ENCODE measurements around the gene CFAP99.

The CFAP99 gene

DNA sequence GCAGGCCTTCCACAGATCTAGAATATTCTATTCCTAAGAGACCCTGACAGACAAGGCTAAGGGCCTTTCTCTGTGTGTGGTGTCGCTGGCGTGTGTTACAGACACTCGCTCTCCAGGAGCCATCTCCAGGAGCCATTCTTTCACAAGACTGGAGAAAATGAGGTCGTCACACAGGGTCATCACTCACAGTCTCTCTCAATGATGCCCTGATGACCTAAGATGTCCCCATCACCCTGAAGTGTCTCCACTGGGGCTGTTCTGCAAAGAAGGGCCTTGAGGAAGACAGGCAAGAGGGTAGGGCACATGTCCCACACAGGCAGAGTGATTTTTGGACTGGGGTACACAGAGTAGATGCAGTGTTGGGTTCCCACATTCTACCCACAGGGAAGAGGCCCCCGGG lies 35.0 kb upstream of the CFAP99 start:
- Histone ChIP-seq H3K27me3 (ENCODE audit: control insufficient read depth, insufficient read depth, low read length) (no peaks in the 10 kb centered on the region), H3K4me1 (ENCODE audit: control insufficient read depth, insufficient read depth, low read length) (no peaks in the 10 kb centered on the region), H3K4me3 (ENCODE audit: low read length) (no peak overlapping the region), H3K9ac (ENCODE audit: low read length) (no peak overlapping the region), H3K36me3 (ENCODE audit: control insufficient read depth, insufficient read depth, low read length) (no peaks in the 10 kb centered on the region), H3K27ac (ENCODE audit: low read depth, low read length) (no peak overlapping the region)

DNA sequence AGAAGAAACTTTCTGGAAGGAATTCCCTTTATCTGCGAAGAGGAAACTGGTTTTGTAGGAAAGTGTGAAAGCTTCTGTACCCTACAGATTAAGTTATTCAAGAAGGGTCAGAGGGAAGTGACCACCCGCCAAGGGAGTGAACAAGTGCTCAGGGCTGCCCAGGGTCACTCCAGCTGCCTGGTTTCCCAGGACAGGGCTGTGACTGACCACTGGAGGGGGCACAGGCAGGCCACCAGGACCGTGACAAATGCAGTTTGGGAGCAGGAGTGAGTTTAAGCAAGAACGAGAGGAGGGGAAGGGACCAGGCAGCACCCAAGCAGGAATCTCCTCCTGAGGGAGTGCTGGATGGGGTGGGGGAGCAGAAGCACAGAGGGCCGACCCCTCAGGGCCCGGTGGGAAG lies 34.5 kb upstream of the CFAP99 start:
- no peaks in the 10 kb centered on the region for H3K36me3 ChIP-seq (ENCODE audit: control insufficient read depth, insufficient read depth, low read length)

DNA sequence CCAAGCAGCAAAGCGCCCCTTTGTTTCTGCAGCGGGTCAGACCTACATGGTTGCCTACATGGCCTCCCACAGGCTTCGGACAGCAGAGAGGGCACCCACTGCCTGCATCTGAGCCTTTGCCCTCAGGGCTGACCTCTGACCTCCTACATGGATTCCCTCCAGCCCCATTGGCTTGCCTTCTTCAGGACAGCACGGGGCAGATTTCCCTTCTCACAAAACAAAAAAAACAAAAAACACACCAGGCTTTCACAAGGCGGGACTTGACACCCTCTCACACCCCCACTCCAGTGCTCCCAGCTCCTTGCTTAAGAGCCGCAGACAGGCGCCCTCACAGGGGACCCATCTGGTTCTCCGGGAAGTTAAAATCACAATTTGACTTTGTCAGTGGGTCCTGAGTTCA lies 33.2 kb upstream of the CFAP99 start:
- Histone ChIP-seq H3K4me3 (ENCODE audit: low read length) (no peak overlapping the region), H3K27me3 (ENCODE audit: control insufficient read depth, insufficient read depth, low read length) (no peaks in the 10 kb centered on the region), H3K27ac (ENCODE audit: low read depth, low read length) (no peak overlapping the region), H3K36me3 (ENCODE audit: control insufficient read depth, insufficient read depth, low read length) (no peaks in the 10 kb centered on the region), H3K4me1 (ENCODE audit: control insufficient read depth, insufficient read depth, low read length) (no peaks in the 10 kb centered on the region), H3K9ac (ENCODE audit: low read length) (no peak overlapping the region)

More for the DNA sequence above, 34.5 kb upstream of the CFAP99 start:
- Histone ChIP-seq H3K4me3 (ENCODE audit: low read length) (no peak overlapping the region), H3K4me1 (ENCODE audit: control insufficient read depth, insufficient read depth, low read length) (no peaks in the 10 kb centered on the region), H3K9ac (ENCODE audit: low read length) (no peak overlapping the region), H3K27ac (ENCODE audit: low read depth, low read length) (no peak overlapping the region), H3K27me3 (ENCODE audit: control insufficient read depth, insufficient read depth, low read length) (no peaks in the 10 kb centered on the region)

DNA sequence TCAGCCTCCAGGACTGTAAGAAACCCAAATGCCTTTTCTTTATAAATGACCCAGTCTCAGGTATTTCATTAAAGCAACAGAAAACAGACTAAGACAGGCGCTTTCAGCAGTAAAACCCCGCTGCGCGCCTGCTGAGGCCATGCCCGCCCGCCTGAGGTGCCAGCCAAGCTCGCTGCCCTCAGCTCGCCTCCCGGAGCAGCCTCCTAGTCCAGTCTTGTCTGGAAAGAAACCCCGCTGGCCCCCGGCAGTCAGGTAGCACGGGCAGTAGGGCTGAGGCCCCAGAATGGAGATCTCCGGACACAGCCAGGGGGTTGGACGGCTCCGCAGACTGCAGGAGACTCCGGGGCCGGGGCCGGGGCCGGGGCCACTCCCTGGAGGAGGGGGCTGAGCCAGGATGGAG lies 32.0 kb upstream of the CFAP99 start:
- Histone ChIP-seq H3K27ac (ENCODE audit: low read depth, low read length) (no peak overlapping the region), H3K27me3 (ENCODE audit: control insufficient read depth, insufficient read depth, low read length) (no peaks in the 10 kb centered on the region), H3K36me3 (ENCODE audit: control insufficient read depth, insufficient read depth, low read length) (no peaks in the 10 kb centered on the region), H3K4me3 (ENCODE audit: low read length) (no peak overlapping the region), H3K9ac (ENCODE audit: low read length) (no peak overlapping the region), H3K4me1 (ENCODE audit: control insufficient read depth, insufficient read depth, low read length) (no peaks in the 10 kb centered on the region)

DNA sequence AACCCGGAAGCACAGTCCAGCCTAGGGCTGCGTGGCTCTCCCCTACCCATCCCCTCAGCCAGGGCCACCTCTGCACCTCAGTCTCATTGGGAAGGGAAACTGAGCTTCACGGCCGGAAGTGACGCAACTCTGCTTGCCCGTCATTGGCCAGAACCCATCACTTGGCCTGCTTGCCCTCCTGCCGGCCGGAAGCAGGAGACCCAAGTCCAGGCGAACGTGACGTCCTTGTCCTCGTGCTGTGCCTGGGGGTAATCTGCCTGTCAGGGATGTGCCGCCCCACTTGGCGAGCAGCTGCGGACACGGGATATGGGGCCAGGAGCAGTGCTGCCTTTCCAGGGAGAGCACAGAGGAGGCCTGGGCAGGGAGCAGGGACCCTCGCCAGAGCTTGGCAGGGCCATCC lies 31.5 kb upstream of the CFAP99 start:
- no peaks in the 10 kb centered on the region for H3K36me3 ChIP-seq (ENCODE audit: control insufficient read depth, insufficient read depth, low read length)
- H3K4me3 ChIP-seq (ENCODE audit: low read length) = no peak overlapping the region
- H3K4me1 ChIP-seq (ENCODE audit: control insufficient read depth, insufficient read depth, low read length) = no peaks in the 10 kb centered on the region
- H3K9ac ChIP-seq (ENCODE audit: low read length) = no peak overlapping the region
- H3K27ac ChIP-seq (ENCODE audit: low read depth, low read length) = no peak overlapping the region
- H3K27me3 ChIP-seq (ENCODE audit: control insufficient read depth, insufficient read depth, low read length) = no peaks in the 10 kb centered on the region

DNA sequence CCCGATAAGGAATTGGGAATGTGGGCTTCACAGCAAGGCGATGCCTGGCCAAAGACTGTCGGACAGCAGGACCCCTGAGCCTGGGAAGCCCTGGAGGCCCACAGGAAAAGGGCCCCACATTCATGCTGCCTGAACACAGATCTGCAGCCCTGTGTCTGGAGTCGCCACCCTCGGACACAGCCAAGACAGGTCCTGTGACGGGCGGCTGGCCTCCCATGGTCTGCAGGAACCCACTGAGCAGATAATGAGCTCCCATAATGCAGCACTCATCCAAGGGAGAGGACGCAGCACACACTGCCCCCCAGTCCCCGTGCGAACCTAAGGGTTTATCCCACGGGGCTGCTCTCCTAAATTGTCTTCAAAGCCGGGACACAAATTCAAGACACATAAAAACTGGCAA lies 30.9 kb upstream of the CFAP99 start:
- Histone ChIP-seq H3K36me3 (ENCODE audit: control insufficient read depth, insufficient read depth, low read length) (no peaks in the 10 kb centered on the region), H3K27ac (ENCODE audit: low read depth, low read length) (no peak overlapping the region), H3K9ac (ENCODE audit: low read length) (no peak overlapping the region)

DNA sequence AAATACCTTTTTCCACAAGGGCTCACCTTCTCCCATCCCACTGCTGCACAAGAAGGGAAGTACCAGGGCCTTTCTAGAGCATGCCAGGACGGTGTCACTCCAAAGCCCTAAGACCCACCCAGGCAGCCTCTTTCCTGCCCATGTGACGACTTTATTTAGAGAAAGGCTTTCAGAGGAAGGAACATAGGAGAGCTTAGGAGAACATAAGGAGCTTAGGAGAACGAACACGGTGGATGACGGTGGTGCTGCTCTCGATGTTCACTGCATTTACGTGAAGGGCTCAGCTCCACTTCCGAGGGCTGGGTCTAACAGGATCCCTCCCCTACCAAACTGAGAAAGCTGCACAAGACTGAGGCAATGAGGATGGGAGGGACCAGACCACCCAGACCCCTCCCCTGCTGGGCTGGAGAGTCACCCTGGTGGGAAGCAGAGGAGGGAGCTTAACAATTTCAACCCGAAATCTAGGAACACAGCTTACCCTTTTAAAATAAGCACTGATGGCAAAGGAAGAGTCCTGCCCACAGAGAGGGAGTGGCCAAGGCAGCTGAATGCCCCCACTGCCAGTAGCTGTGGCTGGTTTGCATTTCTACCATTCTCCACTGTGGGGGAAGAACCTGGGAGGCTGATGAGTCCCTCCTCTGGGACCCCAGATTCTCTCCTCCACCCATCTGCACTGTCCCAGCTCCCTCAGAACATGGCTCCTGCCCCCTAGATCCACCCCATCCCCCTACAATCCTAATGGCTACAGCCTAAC lies 30.1 kb upstream of the CFAP99 start:
- no peak overlapping the region for H3K9ac ChIP-seq (ENCODE audit: low read length)
- no peaks in the 10 kb centered on the region for H3K4me1 ChIP-seq (ENCODE audit: control insufficient read depth, insufficient read depth, low read length)
- no peak overlapping the region for H3K27ac ChIP-seq (ENCODE audit: low read depth, low read length)
- no peaks in the 10 kb centered on the region for H3K27me3 ChIP-seq (ENCODE audit: control insufficient read depth, insufficient read depth, low read length)
- no peaks in the 10 kb centered on the region for H3K36me3 ChIP-seq (ENCODE audit: control insufficient read depth, insufficient read depth, low read length)
- H3K4me3 ChIP-seq (ENCODE audit: low read length) = no peak overlapping the region

More for the DNA sequence above, 30.9 kb upstream of the CFAP99 start:
- Histone ChIP-seq H3K27me3 (ENCODE audit: control insufficient read depth, insufficient read depth, low read length) (no peaks in the 10 kb centered on the region), H3K4me3 (ENCODE audit: low read length) (no peak overlapping the region), H3K4me1 (ENCODE audit: control insufficient read depth, insufficient read depth, low read length) (no peaks in the 10 kb centered on the region)

DNA sequence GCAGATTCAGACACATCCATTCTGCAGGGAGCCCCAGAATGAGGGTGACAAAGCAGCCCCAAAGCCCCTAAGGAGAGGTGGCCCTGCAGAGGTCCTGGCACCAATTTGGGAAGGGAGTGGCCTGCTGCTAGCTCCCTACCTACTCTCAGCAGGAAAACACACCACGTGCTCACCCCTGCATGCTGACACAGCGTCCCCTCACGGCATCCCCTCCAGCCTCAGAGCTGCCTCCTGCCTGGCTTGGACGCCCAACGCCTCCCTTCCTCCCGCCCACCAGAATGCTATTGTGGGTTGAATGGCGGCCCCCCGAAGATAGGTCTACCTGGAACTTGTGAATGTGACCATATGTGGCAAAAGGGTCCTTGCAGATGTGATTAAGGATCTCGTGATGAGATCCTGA lies 29.1 kb upstream of the CFAP99 start:
- Histone ChIP-seq H3K27ac (ENCODE audit: low read depth, low read length) (no peak overlapping the region), H3K27me3 (ENCODE audit: control insufficient read depth, insufficient read depth, low read length) (no peaks in the 10 kb centered on the region), H3K4me1 (ENCODE audit: control insufficient read depth, insufficient read depth, low read length) (no peaks in the 10 kb centered on the region), H3K36me3 (ENCODE audit: control insufficient read depth, insufficient read depth, low read length) (no peaks in the 10 kb centered on the region), H3K4me3 (ENCODE audit: low read length) (no peak overlapping the region), H3K9ac (ENCODE audit: low read length) (no peak overlapping the region)

DNA sequence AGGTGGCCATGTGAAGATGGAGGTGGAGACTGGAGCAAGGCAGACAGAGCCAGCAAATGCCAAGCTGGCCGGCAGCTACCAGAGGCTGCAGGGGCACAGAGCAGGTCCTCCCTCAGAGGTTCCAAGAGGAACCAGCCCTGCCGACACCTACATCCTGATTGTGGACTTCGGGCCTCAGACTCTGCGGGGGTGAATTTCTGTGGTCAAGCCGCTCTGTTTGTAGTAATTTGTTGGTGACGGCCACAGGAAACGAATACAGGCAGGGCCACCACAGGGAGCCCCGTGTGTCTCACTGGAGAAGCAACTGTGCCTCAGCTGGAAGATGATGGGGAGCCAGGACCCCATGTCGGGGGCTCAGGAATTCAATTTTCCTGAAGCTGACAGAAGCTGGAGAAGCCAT lies 28.6 kb upstream of the CFAP99 start:
- no peak overlapping the region for H3K9ac ChIP-seq (ENCODE audit: low read length)
- no peak overlapping the region for H3K4me3 ChIP-seq (ENCODE audit: low read length)
- H3K27ac ChIP-seq (ENCODE audit: low read depth, low read length) = no peak overlapping the region
- H3K27me3 ChIP-seq (ENCODE audit: control insufficient read depth, insufficient read depth, low read length) = no peaks in the 10 kb centered on the region
- H3K36me3 ChIP-seq (ENCODE audit: control insufficient read depth, insufficient read depth, low read length) = no peaks in the 10 kb centered on the region
- no peaks in the 10 kb centered on the region for H3K4me1 ChIP-seq (ENCODE audit: control insufficient read depth, insufficient read depth, low read length)

DNA sequence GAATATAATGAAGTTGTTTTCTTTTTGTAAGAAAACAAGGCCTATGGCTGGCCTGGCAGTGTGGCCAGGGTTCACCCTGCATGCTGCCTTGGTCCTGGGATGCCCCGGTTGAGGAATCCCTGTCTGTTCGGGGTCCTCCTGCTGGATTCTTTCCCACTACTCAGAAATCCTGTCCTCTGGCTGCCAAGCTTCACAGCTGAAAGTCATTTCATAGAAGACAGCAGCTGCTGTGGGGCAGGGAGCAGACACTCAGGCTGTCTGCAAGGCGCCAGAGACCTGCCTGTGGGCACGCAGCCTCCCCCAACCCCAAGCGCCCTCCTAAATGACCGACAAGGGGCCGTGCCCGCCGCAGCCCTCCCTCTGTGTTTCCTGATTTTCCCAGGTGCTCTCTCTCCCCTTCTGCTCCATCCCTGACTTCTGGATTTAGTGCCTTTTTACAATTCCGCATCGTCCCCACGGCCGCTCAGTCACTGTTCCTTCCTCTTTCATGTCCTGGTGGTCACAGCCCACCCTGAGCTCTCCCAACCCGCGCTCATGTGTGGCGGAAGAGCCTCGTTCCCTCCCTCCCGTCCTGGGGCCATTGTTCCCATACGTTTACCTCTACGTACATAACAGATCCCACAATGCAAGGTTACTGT lies 27.9 kb upstream of the CFAP99 start:
- Histone ChIP-seq H3K27me3 (ENCODE audit: control insufficient read depth, insufficient read depth, low read length) (no peaks in the 10 kb centered on the region), H3K9ac (ENCODE audit: low read length) (no peak overlapping the region), H3K4me1 (ENCODE audit: control insufficient read depth, insufficient read depth, low read length) (no peaks in the 10 kb centered on the region)

DNA sequence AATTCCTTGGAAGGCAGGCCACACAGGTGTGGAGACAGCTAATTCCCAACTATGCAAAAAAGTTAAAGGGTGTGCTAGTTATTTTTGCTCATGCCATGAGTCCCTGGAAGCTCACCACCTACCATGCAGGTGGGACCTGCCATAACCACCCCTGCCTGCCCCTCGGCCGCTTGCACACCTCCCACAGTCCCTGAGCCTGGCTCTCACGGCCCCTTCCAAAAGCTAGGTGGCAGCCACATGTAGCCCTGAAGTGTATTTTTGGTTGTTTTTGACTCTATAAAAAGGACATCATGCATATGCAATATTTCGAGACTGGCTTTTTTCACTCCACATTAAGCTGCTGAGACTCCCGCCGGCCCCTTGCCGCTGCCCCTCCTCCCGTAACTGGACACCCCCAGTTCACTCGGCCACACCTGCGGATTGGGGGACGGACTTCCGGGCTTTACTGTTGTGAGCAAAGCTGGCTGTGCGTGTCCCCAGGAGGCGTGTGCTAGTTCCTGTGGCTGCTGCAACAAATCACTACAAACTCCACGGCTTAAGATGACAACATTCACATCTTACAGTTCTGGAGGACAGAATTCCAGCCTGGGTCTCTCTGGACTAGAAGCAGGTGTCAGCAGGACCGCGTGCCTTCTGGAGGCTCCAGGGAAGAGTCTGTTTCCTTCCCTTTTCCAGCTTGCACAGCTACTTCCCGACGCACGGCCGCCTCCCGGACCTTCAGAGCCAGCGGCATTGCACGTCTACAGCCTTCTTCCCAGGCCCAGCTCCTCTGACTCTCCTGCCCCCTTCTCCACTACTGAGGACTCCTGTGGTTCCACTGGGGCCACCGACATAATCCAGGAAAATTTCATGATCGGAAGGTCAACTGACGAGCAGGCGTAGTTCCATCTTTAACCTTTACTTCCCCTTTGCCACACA lies 25.1 kb upstream of the CFAP99 start:
- Histone ChIP-seq H3K4me3 (ENCODE audit: low read length) (no peak overlapping the region), H3K36me3 (ENCODE audit: control insufficient read depth, insufficient read depth, low read length) (no peaks in the 10 kb centered on the region), H3K27me3 (ENCODE audit: control insufficient read depth, insufficient read depth, low read length) (peaks cover 2% of the 10 kb centered on the region), H3K9ac (ENCODE audit: low read length) (no peak overlapping the region), H3K27ac (ENCODE audit: low read depth, low read length) (no peak overlapping the region), H3K4me1 (ENCODE audit: control insufficient read depth, insufficient read depth, low read length) (no peaks in the 10 kb centered on the region)

More for the DNA sequence above, 27.9 kb upstream of the CFAP99 start:
- Histone ChIP-seq H3K36me3 (ENCODE audit: control insufficient read depth, insufficient read depth, low read length) (no peaks in the 10 kb centered on the region), H3K4me3 (ENCODE audit: low read length) (no peak overlapping the region), H3K27ac (ENCODE audit: low read depth, low read length) (no peak overlapping the region)

DNA sequence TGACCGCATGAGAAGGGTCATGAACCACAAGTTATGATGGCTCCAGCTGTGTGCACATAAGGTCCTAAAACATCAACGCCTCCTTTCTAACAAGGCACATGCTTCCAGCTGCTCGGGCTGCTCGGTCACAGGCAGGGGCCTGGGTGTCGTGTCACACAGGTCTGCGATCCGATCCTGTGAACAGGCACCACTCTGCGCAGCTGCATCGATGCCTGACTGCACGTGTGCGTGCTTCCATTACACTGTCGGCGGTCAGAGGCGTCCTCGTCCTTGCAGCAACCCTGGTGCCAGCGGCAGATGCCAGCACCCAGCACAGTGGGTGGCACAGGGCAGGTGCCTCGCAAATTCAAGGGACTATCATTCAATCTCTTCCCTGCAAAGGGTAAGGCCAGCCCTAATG lies 24.2 kb upstream of the CFAP99 start:
- Histone ChIP-seq H3K4me3 (ENCODE audit: low read length) (no peak overlapping the region), H3K27me3 (ENCODE audit: control insufficient read depth, insufficient read depth, low read length) (peaks cover 2% of the 10 kb centered on the region), H3K9ac (ENCODE audit: low read length) (no peak overlapping the region), H3K36me3 (ENCODE audit: control insufficient read depth, insufficient read depth, low read length) (no peaks in the 10 kb centered on the region), H3K27ac (ENCODE audit: low read depth, low read length) (no peak overlapping the region), H3K4me1 (ENCODE audit: control insufficient read depth, insufficient read depth, low read length) (no peaks in the 10 kb centered on the region)

Measured in rectal smooth muscle tissue (tissue), 1 donor.